Measurements from ENCODE around the gene USP2. TPM values are rescaled to one million over a fixed set of nuclear protein-coding genes. Genes with fewer than 3 reads are reported as not detected.

Gene USP2
- total RNA-seq, 1 donor from 2014 or later = 0.26 TPM

- Histone ChIP-seq H3K4me3 (ENCODE audit: low read depth, low read length) (peak overlapping the region; percentile 51), H3K36me3 (ENCODE audit: control insufficient read depth, insufficient read depth, low read length) (peaks cover 22% of the 10 kb centered on the region), H3K27me3 (ENCODE audit: control insufficient read depth, insufficient read depth, low read length) (no peaks in the 10 kb centered on the region)
- peak; percentile 27 for TF ChIP-seq CTCF (IDR thresholded peaks at IDR 0.05; ENCODE audit: insufficient read depth, low read length, severe bottlenecking)
- FAIRE-seq = peak; percentile 47
- DNase-seq (ENCODE audit: low read depth) = no peak
Measured at GRCh38 chr11:119315131-119316015, 66.1 kb downstream of the USP2 start.

GRCh38 chr11:119314726-119315125 is 66.8 kb downstream of the USP2 start:
- FAIRE-seq = no peak

GRCh38 chr11:119310682-119311052 is 70.8 kb downstream of the USP2 start:
- no peak overlapping the region for H3K4me3 ChIP-seq (ENCODE audit: low read depth, low read length)
- H3K36me3 ChIP-seq (ENCODE audit: control insufficient read depth, insufficient read depth, low read length) = peaks cover 32% of the 10 kb centered on the region
- DNase-seq (ENCODE audit: low read depth) = no peak
- FAIRE-seq = no peak
- no peaks in the 10 kb centered on the region for H3K27me3 ChIP-seq (ENCODE audit: control insufficient read depth, insufficient read depth, low read length)
- no peak for TF ChIP-seq CTCF (IDR thresholded peaks at IDR 0.05; ENCODE audit: insufficient read depth, low read length, severe bottlenecking)

More at GRCh38 chr11:119314726-119315125, 66.8 kb downstream of the USP2 start:
- no peak for DNase-seq (ENCODE audit: low read depth)
- no peak overlapping the region for H3K4me3 ChIP-seq (ENCODE audit: low read depth, low read length)
- peaks cover 26% of the 10 kb centered on the region for H3K36me3 ChIP-seq (ENCODE audit: control insufficient read depth, insufficient read depth, low read length)
- H3K27me3 ChIP-seq (ENCODE audit: control insufficient read depth, insufficient read depth, low read length) = no peaks in the 10 kb centered on the region
- TF ChIP-seq CTCF (IDR thresholded peaks at IDR 0.05; ENCODE audit: insufficient read depth, low read length, severe bottlenecking) = no peak

GRCh38 chr11:119309953-119310681 is 71.4 kb downstream of the USP2 start:
- DNase-seq (ENCODE audit: low read depth) (no peak), FAIRE-seq (no peak)
- Histone ChIP-seq H3K36me3 (ENCODE audit: control insufficient read depth, insufficient read depth, low read length) (peaks cover 32% of the 10 kb centered on the region), H3K27me3 (ENCODE audit: control insufficient read depth, insufficient read depth, low read length) (no peaks in the 10 kb centered on the region), H3K4me3 (ENCODE audit: low read depth, low read length) (no peak overlapping the region)
- no peak for TF ChIP-seq CTCF (IDR thresholded peaks at IDR 0.05; ENCODE audit: insufficient read depth, low read length, severe bottlenecking)

GRCh38 chr11:119309411-119309810 is 72.1 kb downstream of the USP2 start:
- no peak for FAIRE-seq
- DNase-seq (ENCODE audit: low read depth) = no peak
- no peak for TF ChIP-seq CTCF (IDR thresholded peaks at IDR 0.05; ENCODE audit: insufficient read depth, low read length, severe bottlenecking)
- Histone ChIP-seq H3K27me3 (ENCODE audit: control insufficient read depth, insufficient read depth, low read length) (no peaks in the 10 kb centered on the region), H3K4me3 (ENCODE audit: low read depth, low read length) (no peak overlapping the region), H3K36me3 (ENCODE audit: control insufficient read depth, insufficient read depth, low read length) (peaks cover 30% of the 10 kb centered on the region)

All from bronchial epithelial cell (primary cell).